Measurements from ENCODE around the gene GALNT4. TPM values are rescaled to one million over a fixed set of nuclear protein-coding genes. Genes with fewer than 3 reads are reported as not detected.
A peak's percentile ranks its signal among the peaks of the same experiment; 100 is the strongest.

Gene GALNT4
- total RNA-seq, 3 donors from 2014 or later = 5.3 to 11.1 (median 7.2) TPM

GRCh38 chr12:89567691-89568239, 43.2 kb upstream of the GALNT4 start:
- Histone ChIP-seq H3K9me3 (no peaks in the 10 kb centered on the region), H3K4me1 (no peaks in the 10 kb centered on the region), H3K27me3 (no peaks in the 10 kb centered on the region), H3K27ac (peak overlapping the region; percentile 69 to 74), H3K36me3 (no peaks in the 10 kb centered on the region), H3K4me3 (no peak overlapping the region)
- TF ChIP-seq, protein P1, sequence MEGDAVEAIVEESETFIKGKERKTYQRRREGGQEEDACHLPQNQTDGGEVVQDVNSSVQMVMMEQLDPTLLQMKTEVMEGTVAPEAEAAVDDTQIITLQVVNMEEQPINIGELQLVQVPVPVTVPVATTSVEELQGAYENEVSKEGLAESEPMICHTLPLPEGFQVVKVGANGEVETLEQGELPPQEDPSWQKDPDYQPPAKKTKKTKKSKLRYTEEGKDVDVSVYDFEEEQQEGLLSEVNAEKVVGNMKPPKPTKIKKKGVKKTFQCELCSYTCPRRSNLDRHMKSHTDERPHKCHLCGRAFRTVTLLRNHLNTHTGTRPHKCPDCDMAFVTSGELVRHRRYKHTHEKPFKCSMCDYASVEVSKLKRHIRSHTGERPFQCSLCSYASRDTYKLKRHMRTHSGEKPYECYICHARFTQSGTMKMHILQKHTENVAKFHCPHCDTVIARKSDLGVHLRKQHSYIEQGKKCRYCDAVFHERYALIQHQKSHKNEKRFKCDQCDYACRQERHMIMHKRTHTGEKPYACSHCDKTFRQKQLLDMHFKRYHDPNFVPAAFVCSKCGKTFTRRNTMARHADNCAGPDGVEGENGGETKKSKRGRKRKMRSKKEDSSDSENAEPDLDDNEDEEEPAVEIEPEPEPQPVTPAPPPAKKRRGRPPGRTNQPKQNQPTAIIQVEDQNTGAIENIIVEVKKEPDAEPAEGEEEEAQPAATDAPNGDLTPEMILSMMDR (IDR thresholded peaks at IDR 0.05) = no peak
- TF ChIP-seq POLR2AphosphoS5 (IDR thresholded peaks at IDR 0.05) = no peak
- no peak for TF ChIP-seq POLR2A (IDR thresholded peaks at IDR 0.05)
- no peak for DNase-seq (ENCODE audit: low spot score in 2 of 2)
- intact Hi-C loops (cut with DNase I; ENCODE audit: low total_unique reads) = loop anchor here (10.0 kb wide), 1 partner anchor 147 kb away; no protein-coding TSS in a partner anchor

DNA sequence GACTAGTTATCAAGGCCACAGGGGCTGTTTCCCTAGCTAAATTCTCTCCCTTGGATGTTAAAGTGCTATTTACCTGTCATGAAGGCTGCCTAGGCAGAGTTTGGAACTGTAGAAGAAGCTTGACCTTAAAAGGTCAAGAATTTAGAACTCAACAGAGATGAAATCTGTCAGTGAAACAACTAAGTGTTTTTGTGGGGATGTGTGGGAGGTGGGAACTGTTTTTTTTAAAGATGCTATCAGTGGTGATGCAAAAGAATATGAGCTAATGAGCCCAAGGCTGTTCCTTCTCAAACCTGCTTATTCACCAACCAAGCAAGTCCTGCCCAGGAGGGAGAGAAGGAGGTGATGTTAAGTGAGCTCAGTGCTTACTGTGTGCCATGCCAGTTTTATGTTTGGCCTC, 42.0 kb upstream of the GALNT4 start:
- Histone ChIP-seq H3K4me1 (no peaks in the 10 kb centered on the region), H3K4me3 (no peak overlapping the region), H3K9me3 (no peaks in the 10 kb centered on the region), H3K27me3 (no peaks in the 10 kb centered on the region), H3K36me3 (no peaks in the 10 kb centered on the region), H3K27ac (peak overlapping the region; percentile 69 to 74)
- TF ChIP-seq POLR2AphosphoS5 (IDR thresholded peaks at IDR 0.05) (peak in 1 of 3 donors; percentile 20), POLR2A (IDR thresholded peaks at IDR 0.05) (no peak)
- TF ChIP-seq, protein P1 (IDR thresholded peaks at IDR 0.05) = no peak
- DNase-seq (ENCODE audit: low spot score in 2 of 2) = peak in 1 of 2 donors; percentile 68
- intact Hi-C loops (cut with DNase I; ENCODE audit: low total_unique reads) = loop anchor here (10.0 kb wide), 1 partner anchor 148 kb away; no protein-coding TSS in a partner anchor

GRCh38 chr12:89565002-89565401, 40.4 kb upstream of the GALNT4 start:
- Histone ChIP-seq H3K9me3 (no peaks in the 10 kb centered on the region), H3K36me3 (no peaks in the 10 kb centered on the region), H3K4me3 (no peak overlapping the region), H3K27ac (no peak overlapping the region), H3K4me1 (no peaks in the 10 kb centered on the region), H3K27me3 (no peaks in the 10 kb centered on the region)
- no peak for TF ChIP-seq POLR2A (IDR thresholded peaks at IDR 0.05)
- TF ChIP-seq, protein P1 (IDR thresholded peaks at IDR 0.05) = no peak
- no peak for TF ChIP-seq POLR2AphosphoS5 (IDR thresholded peaks at IDR 0.05)
- DNase-seq (ENCODE audit: low spot score in 2 of 2) = no peak
- intact Hi-C loops (cut with DNase I; ENCODE audit: low total_unique reads) = loop anchor here (10.0 kb wide), 1 partner anchor 150 kb away; no protein-coding TSS in a partner anchor

GRCh38 chr12:89559753-89560152, 35.2 kb upstream of the GALNT4 start:
- Histone ChIP-seq H3K9me3 (no peaks in the 10 kb centered on the region), H3K27me3 (no peaks in the 10 kb centered on the region), H3K36me3 (no peaks in the 10 kb centered on the region), H3K4me1 (no peaks in the 10 kb centered on the region), H3K27ac (no peak overlapping the region), H3K4me3 (no peak overlapping the region)
- intact Hi-C loops (cut with DNase I; ENCODE audit: low total_unique reads) = loop anchor here (10.0 kb wide), 1 partner anchor 155 kb away; no protein-coding TSS in a partner anchor
- no peak for TF ChIP-seq POLR2AphosphoS5 (IDR thresholded peaks at IDR 0.05)
- TF ChIP-seq, protein P1 (IDR thresholded peaks at IDR 0.05) = no peak
- no peak for TF ChIP-seq POLR2A (IDR thresholded peaks at IDR 0.05)
- no peak for DNase-seq (ENCODE audit: low spot score in 2 of 2)

- H3K4me3 ChIP-seq = no peak overlapping the region
- TF ChIP-seq POLR2A (IDR thresholded peaks at IDR 0.05) (no peak), POLR2AphosphoS5 (IDR thresholded peaks at IDR 0.05) (no peak)
- TF ChIP-seq, protein P1 (IDR thresholded peaks at IDR 0.05) = no peak
- intact Hi-C loops (cut with DNase I; ENCODE audit: low total_unique reads) = no loop called here
- H3K27ac ChIP-seq = no peak overlapping the region
- H3K27me3 ChIP-seq = no peaks in the 10 kb centered on the region
- no peaks in the 10 kb centered on the region for H3K36me3 ChIP-seq
- no peak for DNase-seq (ENCODE audit: low spot score in 2 of 2)
- H3K4me1 ChIP-seq = no peaks in the 10 kb centered on the region
- no peaks in the 10 kb centered on the region for H3K9me3 ChIP-seq
Measured at GRCh38 chr12:89556976-89557375, 32.4 kb upstream of the GALNT4 start.

All from breast epithelium (tissue), 4 donors.